Measurements from ENCODE around the gene CECR2.
"Not testable (repeated sequence)": the region's sequence is repeated elsewhere in the genome, so short reads cannot be mapped to it uniquely, and the experiment has no call there.

CECR2 gene

DNA sequence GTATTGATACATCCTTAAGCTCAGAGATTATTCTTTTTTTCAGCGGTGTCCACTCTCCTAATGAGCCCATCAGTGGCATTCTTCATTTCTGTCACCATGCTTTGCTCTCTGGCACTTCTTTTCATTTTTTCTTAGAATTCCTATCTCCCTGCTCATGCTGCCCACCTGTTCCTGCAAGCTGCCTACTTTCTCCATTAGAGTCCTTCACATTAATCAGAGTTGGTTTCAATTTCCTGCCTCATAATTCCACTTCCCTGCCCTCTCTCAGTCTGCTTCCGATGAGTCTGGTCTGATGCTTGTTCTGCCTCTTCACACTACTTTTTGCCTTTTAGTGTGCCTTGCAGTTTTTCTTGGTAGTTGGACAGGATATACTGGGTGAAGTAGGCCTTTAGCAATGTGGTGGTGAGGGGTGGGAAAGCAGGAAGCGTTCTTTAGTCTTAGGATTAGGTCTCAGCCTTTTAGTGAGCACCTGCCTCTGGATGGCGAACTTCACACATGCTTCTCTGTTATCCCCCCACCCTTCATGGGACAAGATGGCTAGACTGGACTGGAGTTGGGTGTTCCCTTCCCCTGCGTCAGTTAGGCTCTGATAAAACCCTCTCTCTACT is 53.6 kb downstream of the CECR2 start:
- no peaks in the 10 kb centered on the region for H3K27me3 ChIP-seq (ENCODE audit: insufficient read depth, low read length, poor library complexity)
- H3K36me3 ChIP-seq (ENCODE audit: insufficient read depth, low read length): no peaks in the 10 kb centered on the region
- H3K27ac ChIP-seq (ENCODE audit: low read length): no peak overlapping the region
- H4K20me1 ChIP-seq (ENCODE audit: insufficient read depth, low read length): no peaks in the 10 kb centered on the region
- TF ChIP-seq EZH2 (IDR thresholded peaks at IDR 0.05; ENCODE audit: borderline replicate concordance, low read depth, low read length, severe bottlenecking): no peak
- TF ChIP-seq, protein P1, sequence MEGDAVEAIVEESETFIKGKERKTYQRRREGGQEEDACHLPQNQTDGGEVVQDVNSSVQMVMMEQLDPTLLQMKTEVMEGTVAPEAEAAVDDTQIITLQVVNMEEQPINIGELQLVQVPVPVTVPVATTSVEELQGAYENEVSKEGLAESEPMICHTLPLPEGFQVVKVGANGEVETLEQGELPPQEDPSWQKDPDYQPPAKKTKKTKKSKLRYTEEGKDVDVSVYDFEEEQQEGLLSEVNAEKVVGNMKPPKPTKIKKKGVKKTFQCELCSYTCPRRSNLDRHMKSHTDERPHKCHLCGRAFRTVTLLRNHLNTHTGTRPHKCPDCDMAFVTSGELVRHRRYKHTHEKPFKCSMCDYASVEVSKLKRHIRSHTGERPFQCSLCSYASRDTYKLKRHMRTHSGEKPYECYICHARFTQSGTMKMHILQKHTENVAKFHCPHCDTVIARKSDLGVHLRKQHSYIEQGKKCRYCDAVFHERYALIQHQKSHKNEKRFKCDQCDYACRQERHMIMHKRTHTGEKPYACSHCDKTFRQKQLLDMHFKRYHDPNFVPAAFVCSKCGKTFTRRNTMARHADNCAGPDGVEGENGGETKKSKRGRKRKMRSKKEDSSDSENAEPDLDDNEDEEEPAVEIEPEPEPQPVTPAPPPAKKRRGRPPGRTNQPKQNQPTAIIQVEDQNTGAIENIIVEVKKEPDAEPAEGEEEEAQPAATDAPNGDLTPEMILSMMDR (IDR thresholded peaks at IDR 0.05; ENCODE audit: borderline replicate concordance, extremely low read depth, low read length, poor library complexity, severe bottlenecking): no peak
- no peaks in the 10 kb centered on the region for H3K9me3 ChIP-seq (ENCODE audit: insufficient read depth, low read length, severe bottlenecking)
- no peak overlapping the region for H2AFZ ChIP-seq (ENCODE audit: low read depth, low read length)
- no peaks in the 10 kb centered on the region for H3K79me2 ChIP-seq (ENCODE audit: insufficient read depth, low read length)
- no peak overlapping the region for H3K4me2 ChIP-seq (ENCODE audit: insufficient read depth, low read length)
- DNase-seq (peak; percentile 6), ATAC-seq (ENCODE audit: insufficient read depth, low read depth) (peak; percentile 56; the same call in 1 of the 3 replicates)
- no peak overlapping the region for H3K4me3 ChIP-seq (ENCODE audit: low read depth in 1 of 2, low read length in 2 of 2)
- no peaks in the 10 kb centered on the region for H3K4me1 ChIP-seq (ENCODE audit: insufficient read depth, low read length)
- no peak overlapping the region for H3K9ac ChIP-seq (ENCODE audit: low read depth, low read length)

DNA sequence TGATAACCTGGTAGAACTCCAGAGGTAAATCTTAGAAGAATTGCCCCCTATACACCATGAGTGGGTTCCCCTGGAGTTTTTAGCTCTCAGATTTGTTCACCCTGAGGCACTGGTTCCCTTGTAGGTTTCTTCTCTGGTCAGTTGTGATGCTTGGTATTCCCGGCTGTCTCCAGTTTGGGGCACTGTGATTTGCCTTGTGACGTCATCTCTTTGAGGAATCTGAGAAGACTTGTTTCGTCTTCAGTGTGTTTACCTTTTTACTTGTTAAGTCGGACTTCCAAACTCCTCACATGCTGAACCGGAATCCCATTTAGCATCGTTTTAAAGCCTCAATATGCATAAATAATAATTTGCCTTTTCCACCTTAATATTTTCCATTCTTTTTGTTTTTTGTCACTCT is 54.4 kb downstream of the CECR2 start:
- Histone ChIP-seq H3K27ac (ENCODE audit: low read length) (no peak overlapping the region), H3K4me2 (ENCODE audit: insufficient read depth, low read length) (no peak overlapping the region), H3K79me2 (ENCODE audit: insufficient read depth, low read length) (no peaks in the 10 kb centered on the region)

DNA sequence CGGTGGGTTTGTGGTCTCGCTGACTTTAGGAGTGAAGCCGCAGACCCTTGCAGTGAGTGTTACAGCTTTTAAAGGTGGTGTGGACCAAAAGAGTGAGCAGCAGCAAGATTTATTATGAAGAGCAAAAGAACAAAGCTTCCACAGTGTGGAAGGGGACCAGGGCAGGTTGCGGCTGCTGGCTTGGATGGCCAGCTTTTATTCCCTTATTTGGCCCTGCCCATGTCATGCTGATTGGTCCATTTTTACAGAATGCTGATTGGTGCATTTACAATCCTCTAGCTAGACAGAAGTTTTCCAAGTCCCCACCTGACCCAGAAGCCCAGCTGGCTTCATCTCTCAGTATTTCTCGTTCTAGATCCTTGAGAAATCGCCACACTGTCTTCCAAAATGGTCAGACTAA is 58.3 kb downstream of the CECR2 start:
- H3K79me2 ChIP-seq (ENCODE audit: insufficient read depth, low read length); H3K9ac ChIP-seq (ENCODE audit: low read depth, low read length); H3K36me3 ChIP-seq (ENCODE audit: insufficient read depth, low read length); H3K27ac ChIP-seq (ENCODE audit: low read length); H3K4me2 ChIP-seq (ENCODE audit: insufficient read depth, low read length); H3K4me3 ChIP-seq (ENCODE audit: low read depth in 1 of 2, low read length in 2 of 2); H2AFZ ChIP-seq (ENCODE audit: low read depth, low read length); H3K9me3 ChIP-seq (ENCODE audit: insufficient read depth, low read length, severe bottlenecking); DNase-seq; H3K4me1 ChIP-seq (ENCODE audit: insufficient read depth, low read length); H4K20me1 ChIP-seq (ENCODE audit: insufficient read depth, low read length); ATAC-seq (ENCODE audit: insufficient read depth, low read depth); H3K27me3 ChIP-seq (ENCODE audit: insufficient read depth, low read length, poor library complexity): not testable (repeated sequence)

More for the DNA sequence above, 54.4 kb downstream of the CECR2 start:
- Histone ChIP-seq H3K4me1 (ENCODE audit: insufficient read depth, low read length) (no peaks in the 10 kb centered on the region), H3K9me3 (ENCODE audit: insufficient read depth, low read length, severe bottlenecking) (no peaks in the 10 kb centered on the region), H3K9ac (ENCODE audit: low read depth, low read length) (no peak overlapping the region), H3K27me3 (ENCODE audit: insufficient read depth, low read length, poor library complexity) (no peaks in the 10 kb centered on the region), H2AFZ (ENCODE audit: low read depth, low read length) (no peak overlapping the region), H4K20me1 (ENCODE audit: insufficient read depth, low read length) (no peaks in the 10 kb centered on the region), H3K36me3 (ENCODE audit: insufficient read depth, low read length) (no peaks in the 10 kb centered on the region), H3K4me3 (ENCODE audit: low read depth in 1 of 2, low read length in 2 of 2) (no peak overlapping the region)
- ATAC-seq (ENCODE audit: insufficient read depth, low read depth): no peak
- no peak for TF ChIP-seq EZH2 (IDR thresholded peaks at IDR 0.05; ENCODE audit: borderline replicate concordance, low read depth, low read length, severe bottlenecking)
- TF ChIP-seq, protein P1 (IDR thresholded peaks at IDR 0.05; ENCODE audit: borderline replicate concordance, extremely low read depth, low read length, poor library complexity, severe bottlenecking): no peak
- no peak for DNase-seq

DNA sequence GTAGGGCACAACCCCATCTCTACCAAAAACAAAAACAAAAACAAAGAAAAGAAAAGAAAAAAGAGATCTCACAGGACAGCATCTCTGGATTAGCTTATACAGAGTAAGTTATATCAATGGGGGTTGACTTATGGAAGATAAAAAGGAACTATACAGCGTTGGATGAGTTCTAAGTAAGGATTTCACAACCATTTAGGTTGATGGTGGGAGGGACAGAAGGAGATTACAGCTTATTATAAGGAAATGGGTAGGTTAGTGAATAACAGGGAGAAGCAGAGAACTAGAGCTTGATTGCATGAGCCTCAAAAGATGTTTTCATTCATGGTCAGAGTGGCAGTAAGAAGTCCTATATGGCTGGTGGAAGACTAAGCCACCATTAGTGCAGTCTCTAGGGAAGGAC is 60.3 kb downstream of the CECR2 start:
- TF ChIP-seq EZH2 (IDR thresholded peaks at IDR 0.05; ENCODE audit: borderline replicate concordance, low read depth, low read length, severe bottlenecking): no peak
- no peak overlapping the region for H3K27ac ChIP-seq (ENCODE audit: low read length)
- no peak overlapping the region for H3K4me2 ChIP-seq (ENCODE audit: insufficient read depth, low read length)
- H3K79me2 ChIP-seq (ENCODE audit: insufficient read depth, low read length): no peaks in the 10 kb centered on the region
- H3K27me3 ChIP-seq (ENCODE audit: insufficient read depth, low read length, poor library complexity): no peaks in the 10 kb centered on the region
- no peaks in the 10 kb centered on the region; the same call in 1 of the 2 replicates for H3K4me1 ChIP-seq (ENCODE audit: insufficient read depth, low read length)
- H3K9me3 ChIP-seq (ENCODE audit: insufficient read depth, low read length, severe bottlenecking): no peaks in the 10 kb centered on the region
- H3K9ac ChIP-seq (ENCODE audit: low read depth, low read length): no peak overlapping the region
- no peak for DNase-seq
- H4K20me1 ChIP-seq (ENCODE audit: insufficient read depth, low read length): no peaks in the 10 kb centered on the region
- no peak overlapping the region for H3K4me3 ChIP-seq (ENCODE audit: low read depth in 1 of 2, low read length in 2 of 2)
- ATAC-seq (ENCODE audit: insufficient read depth, low read depth): no peak
- no peak overlapping the region for H2AFZ ChIP-seq (ENCODE audit: low read depth, low read length)
- no peaks in the 10 kb centered on the region for H3K36me3 ChIP-seq (ENCODE audit: insufficient read depth, low read length)
